H7 (cell line): ENCODE measurements around the gene CTDSP1. TPM values are rescaled to one million over a fixed set of nuclear protein-coding genes. Genes with fewer than 3 reads are reported as not detected.

Experiments
- DNase-seq: peaks from one replicate; pipeline ENCODE4 v3.0.0; 2012
- H3K27me3 ChIP-seq: 2 replicates; pipeline ENCODE4 v1.6.0; 2011; ENCODE audit warnings: mild to moderate bottlenecking, low read length; ENCODE audit not compliant: control insufficient read depth, insufficient read depth
- H3K36me3 ChIP-seq: replicated peaks from 2 replicates; pipeline ENCODE4 v1.5.1; 2011; ENCODE audit warnings: low read length; ENCODE audit not compliant: control insufficient read depth, insufficient read depth
- H3K4me3 ChIP-seq: 2 replicates; pipeline ENCODE4 v1.5.1; 2011; ENCODE audit warnings: low read depth, mild to moderate bottlenecking, control low read depth, low read length, moderate library complexity; ENCODE audit not compliant: insufficient read depth
- total RNA-seq: library from RNA; depleted of rRNA; stranded (reverse); fragments of >200 nt; shearing (Covaris generic); gene quantifications from 2 replicates; pipeline ENCODE4 v1.2.3, GENCODE V29; 2014

Gene CTDSP1
- total RNA-seq, 1 experiment from 2014 or later = 29.9 TPM

- H3K36me3 ChIP-seq = no peaks in the 10 kb centered on the region
- no peak overlapping the region for H3K4me3 ChIP-seq
- H3K27me3 ChIP-seq = peaks cover 11% of the 10 kb centered on the region
- DNase-seq = no peak
Observed at GRCh38 chr2:218392459-218392858, 7.2 kb upstream of the CTDSP1 start.

- H3K36me3 ChIP-seq = no peaks in the 10 kb centered on the region
- no peak for DNase-seq
- H3K27me3 ChIP-seq = peaks cover 16% of the 10 kb centered on the region
- no peak overlapping the region for H3K4me3 ChIP-seq
Observed at GRCh38 chr2:218392891-218393462, 6.7 kb upstream of the CTDSP1 start.

DNA sequence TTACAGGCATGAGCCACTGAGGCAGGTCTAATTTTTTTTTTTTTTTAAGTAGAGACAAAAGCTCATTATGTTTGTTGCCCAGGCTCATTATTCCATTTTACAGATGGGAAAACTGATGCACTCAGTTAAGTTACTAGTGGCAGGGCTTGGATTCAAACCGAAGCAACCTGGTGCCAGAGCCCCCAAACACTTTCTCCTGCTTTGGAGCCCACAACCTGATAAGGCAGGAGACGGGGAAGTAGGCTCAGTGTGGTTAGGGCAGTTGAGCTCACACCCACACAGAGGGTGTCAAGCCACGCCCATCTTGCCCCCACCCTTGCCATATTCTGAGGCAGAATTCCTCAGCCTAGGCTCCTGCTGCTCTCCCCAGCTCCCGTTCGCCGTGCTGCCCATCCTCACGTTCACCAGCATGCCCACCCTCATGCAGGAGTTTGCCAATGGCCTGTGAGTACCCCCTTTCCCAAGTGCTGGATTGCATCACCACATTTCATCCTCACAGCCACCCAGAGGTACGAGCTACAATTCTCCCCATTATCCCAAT is 5.8 kb upstream of the CTDSP1 start:
- Histone ChIP-seq H3K27me3 (peaks cover 25% of the 10 kb centered on the region), H3K4me3 (no peak overlapping the region), H3K36me3 (no peaks in the 10 kb centered on the region)
- peak; percentile 68 for DNase-seq

- Histone ChIP-seq H3K4me3 (no peak overlapping the region), H3K36me3 (no peaks in the 10 kb centered on the region), H3K27me3 (peaks cover 31% of the 10 kb centered on the region)
- no peak for DNase-seq
Observed at GRCh38 chr2:218394298-218395089, 5.2 kb upstream of the CTDSP1 start.

DNA sequence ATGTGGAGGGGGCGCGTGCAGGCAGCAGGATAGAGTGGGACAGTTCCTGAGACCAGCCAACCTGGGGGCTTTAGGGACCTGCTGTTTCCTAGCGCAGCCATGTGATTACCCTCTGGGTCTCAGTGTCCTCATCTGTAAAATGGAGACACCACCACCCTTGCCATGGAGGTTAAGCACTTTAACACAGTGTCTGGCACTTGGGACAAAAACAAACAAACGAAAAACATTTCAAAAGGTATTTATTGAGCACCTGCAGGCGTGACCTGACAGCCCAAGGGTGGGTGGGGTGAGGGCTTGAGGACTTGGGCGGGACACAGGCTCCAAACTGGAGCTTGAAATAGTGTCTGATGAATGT is 4.6 kb upstream of the CTDSP1 start:
- Histone ChIP-seq H3K36me3 (no peaks in the 10 kb centered on the region), H3K4me3 (peak overlapping the region; percentile 64; the same call in 1 of the 2 replicates), H3K27me3 (peaks cover 31% of the 10 kb centered on the region)
- no peak for DNase-seq

- Histone ChIP-seq H3K27me3 (peaks cover 31% of the 10 kb centered on the region), H3K4me3 (peak overlapping the region; percentile 64), H3K36me3 (no peaks in the 10 kb centered on the region)
- DNase-seq = no peak
Observed at GRCh38 chr2:218395456-218395825, 4.2 kb upstream of the CTDSP1 start.

DNA sequence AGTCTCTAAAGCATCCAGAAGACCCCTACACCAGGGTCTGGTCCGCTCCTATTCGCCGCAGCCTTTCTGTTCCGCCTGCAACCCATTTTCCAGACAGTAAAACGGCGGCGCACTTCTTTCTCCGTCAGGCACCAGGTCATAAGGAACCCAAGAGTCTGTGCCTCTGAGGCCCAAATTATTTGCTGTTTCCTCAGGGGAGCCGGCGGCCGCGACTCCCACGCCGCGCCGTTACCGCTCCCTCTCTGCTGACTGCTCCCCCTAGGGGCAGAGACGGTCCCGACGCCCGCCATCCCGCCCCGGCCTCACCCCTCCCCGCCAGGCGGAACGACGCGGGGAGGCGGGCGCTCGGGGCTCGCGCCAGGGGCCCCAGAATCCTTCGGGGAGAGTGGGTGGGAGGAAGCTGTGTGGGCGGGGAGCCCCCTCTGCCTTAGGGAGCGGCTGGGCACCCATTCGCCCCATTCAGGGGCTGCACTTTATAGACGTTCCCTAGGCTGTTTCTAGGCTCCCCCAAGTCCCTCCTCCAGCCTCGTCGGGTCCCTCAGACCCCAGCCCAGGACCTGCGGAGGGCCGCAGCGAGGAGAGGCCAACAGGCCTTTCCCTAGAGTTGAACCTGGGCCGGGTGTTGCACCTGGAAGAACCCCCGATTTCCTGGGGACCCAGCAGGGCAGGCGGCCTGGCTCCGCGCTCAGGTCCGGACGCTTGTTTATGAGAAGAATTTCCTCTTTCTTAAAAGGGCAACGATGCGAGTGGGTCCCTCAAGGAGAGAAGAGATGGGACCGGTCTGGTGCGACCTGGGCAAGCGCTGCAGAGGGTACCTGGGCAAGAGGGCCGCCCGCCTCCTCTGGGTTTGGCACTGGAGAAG is 3.6 kb upstream of the CTDSP1 start:
- peak; percentile 96 for DNase-seq
- peaks cover 31% of the 10 kb centered on the region for H3K27me3 ChIP-seq
- no peaks in the 10 kb centered on the region for H3K36me3 ChIP-seq
- peak overlapping the region; percentile 64 for H3K4me3 ChIP-seq

DNA sequence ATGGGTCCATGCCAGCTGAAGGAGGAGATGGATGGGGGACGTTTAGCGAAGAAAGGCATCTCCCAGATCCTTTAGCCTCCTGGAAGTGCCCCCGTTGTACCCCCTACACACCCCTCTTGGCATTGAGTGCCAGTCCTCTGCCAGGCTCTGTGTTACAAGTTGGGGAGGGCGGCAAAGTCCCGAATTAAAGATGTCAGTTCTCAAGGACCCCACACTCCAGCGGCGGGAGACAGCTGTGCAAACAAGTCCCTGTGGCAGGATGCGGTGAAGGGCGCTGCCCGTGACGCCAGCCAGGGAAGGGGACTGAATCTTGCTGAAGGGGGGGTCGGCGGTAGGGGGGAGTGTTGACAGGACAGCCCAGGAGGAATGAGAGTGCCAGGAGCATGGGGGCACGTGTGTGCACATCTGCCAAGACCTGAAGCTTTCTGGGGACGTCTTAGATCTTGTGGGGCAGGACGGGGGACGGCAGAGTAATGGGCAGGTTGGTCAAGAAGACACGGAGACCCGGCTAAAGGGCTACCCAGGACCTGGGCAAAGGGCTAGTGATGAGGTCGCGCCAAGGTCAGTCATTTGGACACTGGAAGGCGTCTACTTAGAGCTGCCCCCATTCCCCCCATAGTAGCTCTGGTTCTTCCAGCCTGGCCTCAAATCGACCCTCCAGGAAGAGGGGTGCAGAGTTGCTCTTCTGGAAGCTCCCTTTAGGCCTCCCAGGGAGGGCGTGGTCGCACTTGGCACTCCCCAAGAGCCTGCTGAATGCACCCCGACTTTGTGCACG is 2.8 kb upstream of the CTDSP1 start:
- peak; percentile 60 for DNase-seq
- Histone ChIP-seq H3K4me3 (peak overlapping the region; percentile 64), H3K36me3 (no peaks in the 10 kb centered on the region), H3K27me3 (peaks cover 31% of the 10 kb centered on the region)

- peak overlapping the region; percentile 64 for H3K4me3 ChIP-seq
- peak; percentile 18 for DNase-seq
- H3K27me3 ChIP-seq = peaks cover 31% of the 10 kb centered on the region
- no peaks in the 10 kb centered on the region for H3K36me3 ChIP-seq
Observed at GRCh38 chr2:218397463-218397819, 2.2 kb upstream of the CTDSP1 start.

DNA sequence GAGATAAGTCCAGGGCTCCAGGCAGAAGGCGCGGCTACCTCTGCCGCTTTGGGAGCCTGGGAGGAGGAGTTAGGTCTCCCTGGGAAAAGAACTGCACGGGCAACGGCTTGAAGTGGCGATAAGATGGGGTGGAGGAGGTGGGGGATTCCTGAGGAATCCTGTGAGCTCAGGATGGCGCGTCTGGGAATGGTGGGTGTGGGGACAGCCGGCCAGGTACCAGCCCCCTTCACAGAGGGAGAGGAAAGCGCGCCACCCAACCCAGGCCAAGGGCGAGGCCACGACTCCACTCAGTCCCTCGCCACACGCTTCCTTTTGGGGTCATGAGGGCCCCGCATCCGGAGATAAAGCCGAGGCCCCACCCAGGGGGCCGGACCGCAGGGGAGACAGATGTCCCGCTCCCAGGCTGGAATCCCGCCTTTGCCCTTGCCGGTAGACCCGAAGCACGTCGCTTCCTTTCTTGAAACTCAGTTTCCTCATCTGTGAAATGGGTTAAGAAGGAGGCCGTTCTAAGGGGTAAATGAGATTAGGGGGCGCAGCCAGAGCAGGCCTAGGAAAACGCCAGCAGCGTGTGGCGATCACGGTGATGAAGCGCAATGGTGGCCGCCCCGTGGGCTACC is 1.7 kb upstream of the CTDSP1 start:
- DNase-seq = peak; percentile 87
- Histone ChIP-seq H3K36me3 (no peaks in the 10 kb centered on the region), H3K4me3 (peak overlapping the region; percentile 64), H3K27me3 (peaks cover 31% of the 10 kb centered on the region)

GRCh38 chr2:218398437-218399390 is 954 bp upstream of the CTDSP1 start:
- peak overlapping the region; percentile 64 for H3K4me3 ChIP-seq
- H3K27me3 ChIP-seq = peaks cover 31% of the 10 kb centered on the region
- no peaks in the 10 kb centered on the region; the same call in 1 of the 2 replicates for H3K36me3 ChIP-seq
- DNase-seq = peak; percentile 92

DNA sequence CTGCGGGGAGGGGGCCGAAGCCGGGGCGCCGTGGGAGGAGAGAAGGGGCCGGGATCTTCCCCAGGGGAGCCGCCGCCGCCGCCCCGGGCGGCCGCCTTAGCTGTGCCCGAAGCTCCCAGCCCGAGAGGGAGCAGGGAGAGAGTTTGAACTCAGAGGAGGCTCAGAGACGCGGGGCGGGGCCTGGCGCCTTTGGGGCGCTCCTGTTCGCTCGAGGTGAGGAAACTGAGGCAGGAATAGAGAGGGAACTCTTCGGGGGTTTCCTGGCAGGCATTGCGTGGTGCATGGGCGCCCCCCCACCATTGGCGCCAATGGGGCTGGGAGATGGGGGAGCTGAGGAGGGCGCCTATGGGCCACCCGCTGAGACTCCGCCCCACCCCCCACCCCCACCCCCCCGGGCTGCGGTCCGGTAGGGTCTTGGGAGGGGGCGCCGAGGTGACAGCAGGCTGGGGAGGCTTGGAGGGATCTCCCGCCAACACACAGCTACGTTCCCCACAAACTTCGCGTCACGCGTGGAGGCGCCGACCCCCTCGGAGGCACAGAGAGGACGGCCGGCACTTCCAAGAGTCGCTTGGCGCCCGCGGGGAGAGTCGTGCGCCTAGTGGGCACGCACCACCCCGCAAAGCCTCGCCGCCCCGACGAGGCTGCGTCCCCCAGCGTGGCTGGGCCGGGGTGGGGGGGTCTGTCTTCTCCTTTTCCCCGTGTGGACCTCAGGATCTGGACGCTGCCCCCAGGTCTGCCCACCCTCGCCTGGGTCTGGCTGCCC is 680 bp downstream of the CTDSP1 start:
- peaks cover 31% of the 10 kb centered on the region for H3K27me3 ChIP-seq
- peak overlapping the region; percentile 68 for H3K4me3 ChIP-seq
- H3K36me3 ChIP-seq = peaks cover 4% of the 10 kb centered on the region
- DNase-seq = peak; percentile 82
